ENCODE measurements around the gene KRT1. TPM values are rescaled to one million over a fixed set of nuclear protein-coding genes. Genes with fewer than 3 reads are reported as not detected.

KRT1 gene
- polyA plus RNA-seq, 1 donor = 1.0 TPM

DNA sequence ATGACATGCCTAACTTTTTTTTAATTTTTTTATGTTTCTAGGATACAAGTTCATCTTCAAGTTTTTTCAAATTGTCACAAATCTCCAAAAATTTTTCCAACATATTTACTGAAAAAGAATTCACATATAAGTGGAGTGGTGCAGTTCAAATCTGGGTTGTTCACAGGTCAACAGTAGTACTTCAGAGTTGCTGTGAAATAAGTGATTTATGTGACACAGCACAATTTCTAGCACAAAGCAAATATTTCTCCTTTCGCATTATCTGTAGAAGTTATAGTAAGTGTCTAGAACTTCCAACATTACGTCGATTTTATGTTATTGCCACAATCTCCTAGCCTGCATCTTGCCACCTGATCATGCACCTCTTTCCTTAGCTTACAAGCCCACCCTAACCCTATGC is 18.5 kb downstream of the KRT1 start:
- no peak for DNase-seq (ENCODE audit: low read depth)

DNA sequence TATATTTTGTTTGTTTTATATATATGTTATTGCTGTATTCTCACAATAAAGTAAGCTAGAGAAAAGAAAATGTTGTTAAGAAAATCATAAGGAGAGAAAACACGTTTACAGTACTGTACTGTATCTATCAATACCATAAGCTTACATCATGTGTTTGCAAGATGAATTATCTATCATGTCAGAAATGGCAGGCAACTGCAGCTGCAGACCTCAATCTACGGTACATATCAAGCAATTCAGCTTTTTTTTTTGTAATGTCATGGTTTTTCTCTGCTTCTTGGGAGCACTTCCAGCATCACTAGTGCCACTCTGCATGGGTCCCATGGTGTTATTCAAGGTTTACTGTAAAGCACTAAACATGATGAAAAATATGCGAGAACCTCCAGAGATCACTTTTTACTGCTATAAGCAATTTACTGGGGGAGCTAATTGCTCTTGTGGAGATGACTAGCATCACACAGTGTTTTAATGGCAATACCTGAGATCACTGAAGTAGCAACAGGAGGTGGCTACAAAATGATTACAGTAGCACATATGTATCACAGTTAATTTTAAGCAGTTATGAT is 19.2 kb downstream of the KRT1 start:
- DNase-seq (ENCODE audit: low read depth) = no peak

DNA sequence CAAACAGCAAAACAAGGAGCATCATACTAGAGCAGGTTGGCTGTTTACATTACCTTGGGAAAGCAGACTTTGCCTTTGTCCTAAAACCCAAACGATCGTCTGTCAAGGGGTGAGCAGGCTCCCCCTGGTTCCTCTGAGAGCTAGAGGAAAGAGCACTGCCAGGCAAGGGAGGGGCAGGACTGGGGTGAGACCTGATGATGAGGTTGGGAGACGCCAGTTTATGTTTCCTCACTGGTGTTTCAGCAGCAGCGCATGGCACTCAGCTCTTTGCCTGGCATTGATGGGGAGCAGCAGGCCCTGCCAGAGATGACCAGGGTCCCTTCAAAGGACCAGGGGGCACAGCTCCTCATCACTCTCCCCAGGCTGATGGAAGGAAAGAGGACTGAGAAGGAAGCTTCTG is 20.3 kb downstream of the KRT1 start:
- DNase-seq (ENCODE audit: low read depth) = no peak

DNA sequence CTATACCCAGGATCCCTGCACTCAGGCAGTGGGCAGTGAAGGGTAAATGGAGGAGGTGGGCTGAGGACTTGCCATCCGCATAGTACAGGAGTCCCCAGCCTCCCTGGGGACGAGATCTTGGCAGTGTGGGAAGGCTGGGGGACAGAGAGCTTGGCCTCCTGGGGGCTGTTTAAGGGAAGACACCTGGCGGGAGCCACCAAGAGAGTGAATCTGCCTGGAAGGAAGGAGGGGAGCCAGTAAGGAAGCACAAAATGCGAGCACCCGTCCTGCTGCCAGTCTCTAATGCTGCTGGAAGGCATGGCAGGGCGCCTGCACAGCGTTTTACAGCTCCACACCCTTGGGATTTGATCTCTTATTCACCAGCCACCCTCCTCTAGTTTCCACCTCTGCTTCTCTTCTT is 20.8 kb downstream of the KRT1 start:
- DNase-seq (ENCODE audit: low read depth) = no peak

DNA sequence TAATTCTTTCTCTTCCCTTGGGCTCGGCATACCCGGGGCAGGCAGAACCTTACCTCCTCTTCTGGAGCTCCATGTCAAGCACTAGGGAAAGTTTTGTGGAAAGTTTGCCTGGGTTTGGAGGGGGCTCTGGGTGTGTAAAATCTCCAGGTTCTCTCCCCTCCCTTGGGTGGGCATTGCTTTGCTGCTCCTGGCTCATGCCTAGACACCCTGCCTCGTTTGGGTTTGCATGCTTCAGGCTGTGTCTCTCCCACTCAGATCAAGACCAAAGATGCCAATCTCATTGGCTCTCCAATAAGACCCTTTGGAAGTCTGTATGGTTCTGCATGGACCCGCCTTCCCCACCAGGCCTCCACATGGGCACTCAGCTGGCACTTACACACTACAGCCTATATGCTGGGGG is 22.0 kb downstream of the KRT1 start:
- DNase-seq (ENCODE audit: low read depth) = no peak

DNA sequence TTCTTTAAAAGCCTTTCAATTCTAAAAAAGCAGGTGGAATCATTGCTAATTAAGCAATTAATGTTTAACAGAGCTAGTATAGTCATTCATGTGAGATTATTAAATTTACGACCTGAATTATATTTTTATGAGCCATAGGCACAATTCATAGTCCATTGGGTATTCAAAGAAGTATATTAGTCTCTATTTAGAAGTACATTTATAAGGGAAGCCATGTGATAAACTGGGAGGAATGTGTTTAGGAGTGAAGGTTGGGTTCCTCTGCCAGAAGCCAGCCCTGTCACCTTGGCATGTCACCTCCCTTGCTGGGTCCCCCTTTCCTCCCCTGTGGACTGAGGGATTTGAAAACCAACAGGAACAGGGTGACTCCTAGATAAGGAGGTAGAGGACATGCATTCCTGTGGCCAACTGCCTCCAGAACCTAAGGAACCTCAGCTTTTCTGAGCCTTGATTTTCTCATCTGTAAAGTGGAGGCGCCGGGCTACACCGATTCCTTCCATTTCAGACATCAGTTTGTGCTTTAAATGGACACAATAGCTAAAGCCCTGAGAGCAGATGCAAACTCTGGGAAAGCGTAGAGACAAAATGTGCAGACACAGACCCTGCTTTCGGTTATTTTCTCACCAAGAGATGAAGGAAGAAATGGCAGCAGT is 22.8 kb downstream of the KRT1 start:
- no peak for DNase-seq (ENCODE audit: low read depth)

DNA sequence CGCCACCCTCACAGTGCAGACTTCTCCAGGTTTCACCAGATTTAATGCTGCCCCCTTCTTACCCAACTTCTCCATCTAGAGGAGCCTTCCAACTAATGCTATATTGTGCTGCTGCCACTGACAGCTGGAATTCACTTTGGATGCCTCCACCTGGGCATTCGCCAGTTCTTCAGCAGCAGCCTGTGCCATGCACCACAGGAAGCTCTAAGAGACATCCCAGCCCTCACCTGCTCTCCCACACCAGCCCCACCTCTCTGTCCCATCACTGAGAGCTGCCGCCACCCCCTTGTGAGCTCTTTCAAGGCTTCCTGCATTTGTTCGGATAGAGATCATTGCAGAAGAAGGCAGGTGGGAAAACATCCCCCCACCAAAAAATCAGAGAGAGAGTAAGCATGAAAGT is 23.6 kb downstream of the KRT1 start:
- no peak for DNase-seq (ENCODE audit: low read depth)

DNA sequence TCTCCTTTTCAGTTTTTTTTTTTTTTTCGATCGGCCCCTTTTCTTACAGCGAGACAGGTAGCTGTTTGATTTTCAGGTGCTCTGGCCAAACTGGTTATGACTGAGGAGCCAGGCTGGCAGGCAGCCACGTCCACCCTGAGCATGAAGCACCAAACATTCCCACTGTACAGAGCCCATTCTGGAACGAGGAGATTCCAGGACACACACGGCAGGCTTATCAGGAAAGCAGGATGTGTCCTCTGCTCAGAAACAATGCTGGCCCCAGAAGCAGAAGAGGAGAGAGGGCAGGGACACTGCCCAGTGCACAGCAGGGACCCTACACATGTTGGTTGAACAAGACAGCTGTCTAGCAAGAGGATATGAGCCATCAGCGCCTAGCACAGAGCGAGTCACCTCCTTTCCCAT is 24.5 kb downstream of the KRT1 start:
- no peak for DNase-seq (ENCODE audit: low read depth)

DNA sequence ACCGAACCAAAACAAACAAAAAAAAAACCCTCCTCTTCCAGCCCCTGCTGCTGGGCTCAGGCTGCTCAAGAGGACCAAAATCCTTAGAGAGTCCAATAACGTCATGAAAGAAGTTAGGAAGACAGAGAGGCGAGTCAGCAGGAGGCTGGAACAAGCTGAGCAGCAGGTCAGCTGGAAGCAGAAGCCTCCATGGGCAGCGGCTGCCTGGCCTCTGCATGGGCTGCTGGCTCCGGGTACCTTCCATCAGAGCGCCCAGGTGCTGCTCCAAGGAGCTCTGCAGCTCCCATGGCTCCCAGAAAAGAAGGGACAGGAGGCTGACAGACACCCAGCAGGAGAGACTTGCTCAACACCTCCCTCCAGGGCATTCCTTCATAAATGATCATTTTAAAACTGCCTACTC is 25.0 kb downstream of the KRT1 start:
- DNase-seq (ENCODE audit: low read depth) = no peak

DNA sequence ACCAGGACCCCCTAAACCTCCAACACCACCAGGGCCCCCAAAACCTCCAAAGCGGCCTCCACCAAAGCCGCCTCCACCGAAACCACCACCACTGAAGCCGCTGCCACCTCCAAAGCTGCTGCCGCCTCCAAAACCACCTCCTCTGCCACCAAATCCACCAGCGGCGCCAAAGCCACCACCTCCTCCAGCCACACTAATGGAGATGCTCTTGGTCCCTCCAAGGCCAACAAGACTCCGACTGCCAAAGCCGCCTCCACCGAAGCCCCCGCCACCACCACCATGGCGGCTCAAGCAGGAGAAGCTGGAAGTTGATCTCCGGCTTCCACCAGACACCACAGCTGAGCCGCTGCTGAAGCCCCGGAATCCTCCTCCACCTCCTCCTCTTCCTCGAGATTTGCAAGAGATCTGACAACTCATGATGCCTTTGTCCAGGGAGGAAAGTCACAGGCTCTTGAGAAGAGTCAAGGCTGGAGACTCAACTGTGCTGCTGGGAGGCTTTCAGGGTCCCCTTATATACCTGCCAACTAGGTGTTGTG is 28.4 kb downstream of the KRT1 start, which contains the start of gene KRT2:
Gene KRT2 (minus strand): TSS at position 486 of the 536 bp plus-strand sequence. CDS start 69 bp downstream, at position 417.
- DNase-seq (ENCODE audit: low read depth) = no peak

DNA sequence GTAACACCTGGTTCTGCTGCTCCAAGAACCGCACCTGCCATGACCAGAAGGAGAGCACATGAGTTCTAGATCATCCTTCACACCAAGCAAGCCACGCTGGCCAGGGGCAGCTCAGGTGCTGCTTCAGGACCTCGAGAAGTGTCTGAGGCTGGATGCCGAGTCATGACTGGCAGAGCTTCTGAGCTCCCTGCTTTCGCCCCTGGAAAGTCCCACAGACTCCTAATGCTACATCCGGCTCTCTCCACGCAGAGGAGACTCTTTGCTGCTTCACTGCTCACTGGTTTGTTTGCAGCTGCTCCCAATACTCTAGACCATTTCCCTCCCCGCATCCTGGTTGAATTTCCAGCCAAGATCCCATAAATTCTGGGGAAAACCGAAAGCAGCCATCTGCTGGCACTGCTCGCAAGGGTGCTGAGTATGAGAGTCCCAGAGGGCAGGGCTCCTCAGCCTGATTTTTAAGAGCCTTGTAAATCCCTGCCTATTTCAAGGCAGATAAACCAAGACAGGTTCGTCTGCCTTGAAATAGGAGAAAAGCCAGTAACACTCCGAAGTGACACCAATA is 29.6 kb downstream of the KRT1 start:
- no peak for DNase-seq (ENCODE audit: low read depth)

DNA sequence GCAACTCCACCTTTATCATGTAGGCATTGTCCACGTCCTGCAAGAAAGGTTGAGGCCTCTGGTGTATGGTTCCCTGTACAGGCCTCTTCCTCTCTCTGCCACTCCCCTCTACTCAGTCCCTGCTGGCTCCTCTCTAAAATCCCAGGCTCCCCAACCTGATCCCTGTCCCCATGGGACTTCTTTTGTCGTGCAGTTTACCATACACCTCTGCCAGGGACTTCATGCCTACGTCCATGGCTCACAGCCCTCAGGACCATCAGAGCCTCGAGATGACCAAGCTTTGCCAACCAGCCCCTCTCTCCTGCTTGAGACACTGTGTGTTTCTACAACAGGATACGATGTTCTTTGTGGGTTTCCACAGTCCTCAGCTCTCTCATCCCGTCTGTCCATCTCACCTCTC is 31.1 kb downstream of the KRT1 start:
- DNase-seq (ENCODE audit: low read depth) = no peak

DNA sequence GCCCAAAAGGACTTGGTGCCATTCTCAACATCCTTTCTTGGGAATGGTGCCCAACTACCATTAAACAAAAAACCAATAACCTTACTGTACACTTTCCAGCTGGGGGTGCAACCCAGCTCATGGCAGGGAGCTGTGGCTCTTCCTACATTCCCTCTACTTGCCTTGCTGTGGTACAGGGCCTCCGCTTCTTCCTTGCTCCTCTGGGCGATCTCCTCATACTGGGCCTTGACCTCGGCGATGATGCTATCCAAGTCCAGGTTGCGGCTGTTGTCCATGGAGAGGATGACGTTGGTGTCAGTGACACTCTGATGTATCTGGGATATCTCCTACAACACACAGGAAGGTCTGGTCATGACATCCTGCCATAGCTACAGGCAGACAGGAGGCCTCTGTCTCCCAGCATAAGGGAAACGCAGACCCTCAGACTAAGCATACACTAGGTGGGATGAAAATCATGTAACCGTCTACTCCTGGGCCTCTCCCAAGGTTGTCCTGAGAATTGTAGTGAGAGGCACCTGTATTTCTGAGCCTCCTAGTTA is 32.1 kb downstream of the KRT1 start:
- DNase-seq (ENCODE audit: low read depth) = no peak

DNA sequence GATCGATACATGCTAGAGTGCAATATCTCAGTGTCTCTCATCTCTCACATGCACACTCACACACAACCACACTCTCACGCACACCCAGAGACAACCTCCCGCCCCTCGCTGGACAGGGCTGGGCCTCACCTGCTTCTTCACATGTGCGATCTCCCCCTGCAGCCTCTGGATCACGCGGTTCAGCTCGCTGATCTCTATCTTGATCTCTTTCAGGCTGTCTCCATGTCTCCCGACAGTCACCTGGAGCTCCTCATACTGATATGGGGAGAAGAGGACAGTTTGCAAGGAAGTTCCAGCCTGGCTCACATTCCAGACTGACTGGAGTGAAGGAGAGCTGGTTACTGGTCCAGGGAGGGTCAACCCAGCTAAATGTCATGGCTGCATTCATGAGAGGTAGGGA is 32.6 kb downstream of the KRT1 start:
- DNase-seq (ENCODE audit: low read depth) = no peak

DNA sequence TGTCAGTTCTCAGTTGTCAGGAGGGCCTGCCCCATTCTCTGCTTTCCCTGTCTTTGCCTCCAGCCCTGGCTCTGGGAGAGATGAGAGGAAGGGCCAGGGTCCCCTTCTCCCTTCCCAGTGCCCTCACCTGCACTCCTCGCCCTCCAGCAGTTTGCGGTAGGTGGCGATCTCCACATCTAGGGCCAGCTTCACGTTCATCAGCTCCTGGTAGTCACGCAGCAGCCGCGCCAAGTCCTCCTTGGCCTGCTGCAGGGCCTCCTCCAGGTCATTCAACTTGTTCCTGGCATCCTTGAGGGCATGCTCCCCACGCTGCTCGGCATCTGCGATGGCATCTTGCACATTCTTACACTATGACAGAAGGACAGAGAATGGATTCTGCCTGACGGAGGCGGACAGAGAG is 33.6 kb downstream of the KRT1 start:
- no peak for DNase-seq (ENCODE audit: low read depth)

DNA sequence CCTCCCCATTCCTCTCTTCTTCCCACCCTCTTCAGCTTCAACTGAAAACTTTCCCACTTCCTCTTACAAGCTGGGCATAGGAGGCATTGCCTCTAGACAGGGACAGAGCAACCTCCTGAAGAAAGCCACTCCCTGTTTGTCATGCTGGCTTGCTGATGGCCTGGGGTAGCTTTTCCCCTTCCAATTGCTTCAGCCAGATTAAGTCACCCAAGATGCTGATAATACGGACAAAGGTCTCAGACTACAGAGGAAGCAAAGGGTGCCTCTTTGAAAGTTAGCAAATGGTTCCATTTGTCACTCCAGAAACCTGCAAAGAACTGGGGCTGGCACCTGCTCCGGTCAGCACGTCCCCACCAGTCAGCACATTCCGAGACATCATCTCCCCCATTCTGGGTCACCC is 34.2 kb downstream of the KRT1 start:
- DNase-seq (ENCODE audit: low read depth) = no peak

DNA sequence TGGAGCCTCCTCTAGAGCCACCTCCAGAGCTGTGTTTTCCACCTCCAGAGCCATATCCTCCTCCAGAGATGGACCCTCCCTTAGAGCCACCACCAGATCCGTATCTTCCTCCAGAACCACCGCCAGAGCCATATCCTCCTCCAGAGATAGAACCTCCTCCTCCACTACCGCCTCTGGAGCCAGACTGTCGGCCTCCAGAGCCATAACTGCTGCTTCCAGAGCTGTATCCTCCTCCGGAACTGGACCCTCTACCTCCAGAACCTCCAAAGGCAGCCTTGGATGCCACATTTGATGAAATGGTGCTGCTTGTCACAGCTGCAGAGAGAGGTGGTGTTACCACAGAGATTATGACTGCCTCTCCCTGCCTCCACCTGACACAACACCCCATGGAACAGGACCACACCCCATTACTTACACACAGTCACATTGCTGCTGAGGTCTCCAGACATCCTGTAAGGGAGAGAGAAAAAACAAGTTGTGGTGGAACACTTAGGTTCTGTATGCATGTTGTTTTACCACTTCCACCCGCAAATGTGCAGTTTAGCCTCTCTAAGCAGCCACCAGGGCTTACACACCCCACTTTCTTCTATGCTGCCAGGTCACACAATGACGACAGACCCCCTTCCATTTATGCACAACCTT is 35.0 kb downstream of the KRT1 start:
- no peak for DNase-seq (ENCODE audit: low read depth)

DNA sequence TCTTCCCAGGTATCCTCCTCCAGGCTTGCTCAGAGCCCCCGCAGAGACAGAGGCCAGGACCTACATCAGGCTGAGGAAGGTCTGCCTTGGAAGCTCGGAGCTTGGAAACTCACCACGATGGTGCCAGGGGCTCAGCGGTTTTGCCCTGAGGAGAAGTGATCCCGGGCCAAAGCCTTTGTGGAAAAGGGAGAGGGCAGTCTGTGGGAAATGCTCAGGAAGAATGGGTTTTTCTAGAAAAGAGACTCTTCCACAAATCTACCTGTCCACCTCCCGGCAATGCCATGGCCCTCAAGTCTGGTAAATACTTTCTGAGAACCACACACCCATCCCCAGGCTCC is 36.2 kb downstream of the KRT1 start:
- no peak for DNase-seq (ENCODE audit: low read depth)

DNA sequence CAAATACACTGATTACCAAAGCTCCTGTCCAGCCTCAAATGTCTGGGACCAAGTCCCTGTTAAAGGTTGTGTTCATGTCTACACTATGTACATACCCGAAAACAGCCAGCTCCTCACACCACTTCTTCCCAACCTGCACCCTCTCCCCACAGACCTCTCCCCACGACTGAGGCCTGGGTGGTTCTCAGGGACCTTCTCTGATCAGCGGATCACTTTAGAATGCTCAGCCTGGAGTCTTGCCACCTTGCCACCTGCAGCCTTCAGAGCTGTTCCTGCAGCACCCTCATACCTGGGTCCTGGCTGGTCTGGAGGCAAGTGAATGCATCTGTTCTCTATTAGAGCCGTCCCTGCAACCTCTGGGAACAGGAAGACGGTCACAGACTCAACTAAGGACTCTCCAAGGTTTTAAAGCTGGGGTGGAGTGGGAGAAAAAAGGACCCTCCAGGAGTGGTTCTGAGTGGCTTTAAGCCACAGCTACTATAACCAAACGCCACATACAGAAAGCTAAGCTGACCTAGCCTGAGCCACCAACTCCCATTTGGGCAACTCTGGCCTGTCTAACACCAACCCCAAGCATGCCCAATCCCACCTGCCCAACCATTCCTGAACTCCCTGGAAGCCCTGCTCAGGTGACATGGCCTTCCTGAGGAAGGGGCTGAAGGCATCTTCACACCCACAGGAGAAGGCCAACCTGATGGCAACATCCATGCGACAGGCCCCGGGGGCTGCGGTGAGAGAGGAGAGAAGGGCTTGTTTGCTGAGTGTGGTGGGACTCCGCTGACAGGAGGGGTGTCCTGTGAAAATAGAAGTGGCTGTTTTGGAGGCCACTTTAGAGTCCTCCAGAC is 36.8 kb downstream of the KRT1 start:
- DNase-seq (ENCODE audit: low read depth) = no peak

DNA sequence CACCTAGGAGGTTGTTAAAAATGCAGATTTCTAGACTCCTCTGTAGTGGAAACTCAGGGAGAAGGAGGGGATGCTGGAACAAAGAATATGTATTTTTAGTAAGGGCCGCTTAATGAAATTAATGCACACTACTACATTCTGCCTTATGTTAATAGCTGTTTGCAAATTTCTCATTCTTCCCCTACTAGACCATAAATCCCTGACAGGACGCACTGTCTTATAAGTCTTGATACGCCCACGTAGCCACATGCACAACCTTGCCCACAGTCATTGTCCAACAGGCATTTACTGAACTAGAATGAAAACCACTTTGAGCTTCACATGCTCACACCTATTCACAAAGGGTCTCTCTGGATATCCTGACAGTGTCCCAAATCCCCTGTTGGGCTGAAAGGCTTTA is 38.7 kb downstream of the KRT1 start:
- DNase-seq (ENCODE audit: low read depth) = no peak

DNA sequence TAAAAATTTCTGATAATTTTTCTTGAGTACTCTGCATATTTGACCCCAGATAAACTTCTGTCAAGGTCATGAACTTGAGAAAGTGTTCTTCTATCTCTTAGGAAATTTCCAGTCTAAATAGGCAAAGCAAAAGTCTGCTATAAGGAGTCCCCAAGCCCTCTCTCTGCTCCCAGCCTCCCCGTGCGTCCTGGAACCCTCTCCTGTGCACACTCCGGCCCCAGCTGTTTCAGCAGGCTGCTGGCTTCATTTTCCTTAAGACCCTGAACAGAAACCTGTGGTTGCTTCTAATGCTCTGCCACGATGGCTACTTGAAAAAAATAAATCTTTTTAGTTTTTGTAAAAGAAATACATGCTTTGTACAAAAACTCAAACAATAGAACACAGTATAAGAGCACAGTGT is 42.9 kb downstream of the KRT1 start:
- no peak for DNase-seq (ENCODE audit: low read depth)

Data from forelimb muscle (tissue), 1 donor.